T-cell (primary cell): ENCODE results near the gene RNF144A. TPM values are rescaled to one million over a fixed set of nuclear protein-coding genes. Genes with fewer than 3 reads are reported as not detected.
A peak's percentile ranks its signal among the peaks of the same experiment; 100 is the strongest.

Experiments used
- ATAC-seq, 4 experiments: fragments of 200-7000 bp in 3 of 4; fragments of 150-1000 bp in 1 of 4; cut with Tn5 transposase; replicated peaks in 1 of 4; 1 replicate in 3 of 4; 2 replicates in 1 of 4; pipeline ENCODE4 v1.10.0; 2021; ENCODE audit warnings: moderate library complexity in 3 of 4, mild to moderate bottlenecking in 2 of 4, moderate number of reproducible peaks in 1 of 4
- CTCF ChIA-PET, 2 donors: fragments of 300-600 bp; sonication (Branson Sonifier 250); formaldehyde crosslinking; loops; one replicate each; lab custom pipeline; 2022; ENCODE audit warnings: antibody characterized with exemption in 2 of 2; lab: Charles Lee
- POLR2A ChIA-PET, 2 donors: fragments of 300-600 bp; sonication (Branson Sonifier 250); formaldehyde crosslinking; loops; one replicate each; lab custom pipeline; 2022; ENCODE audit warnings: antibody characterized with exemption in 2 of 2; lab: Charles Lee
- DNase-seq, 35 experiments: peaks; one replicate each; pipeline versions ENCODE4 v3.0.0 to v3.0.0-alpha.2; 2013 to 2023
- H3K27ac ChIP-seq: one replicate; pipeline ENCODE4 v1.5.1; 2013; ENCODE audit warnings: low read length
- H3K27me3 ChIP-seq, 2 experiments: replicated peaks in 1 of 2; 1 replicate in 1 of 2; 2 replicates in 1 of 2; pipeline versions ENCODE4 v1.6.1 to v1.7.0; 2013; ENCODE audit warnings: low read length in 1 of 2, mixed read lengths in 1 of 2; ENCODE audit not compliant: control insufficient read depth in 2 of 2, insufficient read depth in 2 of 2; ENCODE audit errors: extremely low read depth in 1 of 2
- H3K36me3 ChIP-seq, 2 donors: 1 replicate in 1 of 2; 2 replicates in 1 of 2; pipeline versions ENCODE4 v1.6.1 to v1.7.0; 2013; ENCODE audit warnings: low read length in 1 of 2; ENCODE audit not compliant: control insufficient read depth in 2 of 2, insufficient read depth in 1 of 2; ENCODE audit errors: extremely low read depth in 1 of 2
- H3K4me1 ChIP-seq, 2 experiments: 1 replicate in 1 of 2; 2 replicates in 1 of 2; pipeline versions ENCODE4 v1.6.1 to v1.7.0; 2013; ENCODE audit warnings: low read length in 2 of 2, mixed read lengths in 1 of 2; ENCODE audit not compliant: insufficient read depth in 2 of 2, control insufficient read depth in 1 of 2; ENCODE audit errors: extremely low read depth in 1 of 2
- H3K4me3 ChIP-seq, 2 donors: 1 replicate in 1 of 2; 2 replicates in 1 of 2; pipeline versions ENCODE4 v1.5.1 to v1.7.0; 2013; ENCODE audit warnings: mild to moderate bottlenecking in 2 of 2, low read length in 1 of 2, moderate library complexity in 1 of 2; ENCODE audit not compliant: control insufficient read depth in 1 of 2; ENCODE audit errors: extremely low read depth in 1 of 2
- H3K9me3 ChIP-seq: 2 replicates; pipeline ENCODE4 v1.7.0; 2013
- H3K27ac Mint-ChIP-seq, 2 donors: one replicate each; pipeline ENCODE4 v1.8.0; 2020 to 2021; ENCODE audit warnings: mild to moderate bottlenecking in 2 of 2, mixed read lengths in 2 of 2
- H3K27me3 Mint-ChIP-seq, 2 donors: one replicate each; pipeline ENCODE4 v1.8.0; 2021 to 2022; ENCODE audit warnings: mixed read lengths in 2 of 2
- H3K36me3 Mint-ChIP-seq: one replicate; pipeline ENCODE4 v1.8.0; 2021; ENCODE audit warnings: mixed read lengths
- H3K4me1 Mint-ChIP-seq, 3 donors: one replicate each; pipeline ENCODE4 v1.8.0; 2020 to 2022; ENCODE audit warnings: mixed read lengths in 3 of 3, mild to moderate bottlenecking in 1 of 3
- H3K4me3 Mint-ChIP-seq, 3 donors: one replicate each; pipeline ENCODE4 v1.8.0; 2020 to 2022; ENCODE audit warnings: mild to moderate bottlenecking in 3 of 3, mixed read lengths in 3 of 3, moderate library complexity in 3 of 3
- H3K9me3 Mint-ChIP-seq, 3 donors: one replicate each; pipeline ENCODE4 v1.8.0; 2020 to 2022; ENCODE audit warnings: mixed read lengths in 3 of 3
- WGBS: methylation state at CpG from one replicate; pipeline ENCODE4 v1.1.5; 2013; ENCODE audit warnings: missing lambda C conversion rate; ENCODE audit not compliant: insufficient coverage; 5-methylcytosine and 5-hydroxymethylcytosine counted together
- total RNA-seq, 35 experiments: library from RNA in 6 of 35; stranded (reverse) in 6 of 35; fragments of 120-200 nt in 1 of 35; gene quantifications; one replicate each; pipeline versions ENCODE4 v1.2.1 to v1.2.4 and lab custom pipeline; 2013 to 2026

The RNF144A gene
- total RNA-seq, 5 donors from 2014 or later (not counting 1 experiment from before 2014, with no cell fraction given) = 46.3 to 93.1 (median 79.9) TPM

- Histone ChIP-seq H3K4me1 (no peaks in the 10 kb centered on the region), H3K27me3 (no peaks in the 10 kb centered on the region), H3K36me3 (peaks cover 7 to 8% of the 10 kb centered on the region in 2 donors), H3K9me3 (no peaks in the 10 kb centered on the region), H3K4me3 (no peak overlapping the region), H3K27ac (no peak overlapping the region)
- Mint-ChIP-seq H3K27me3 (no peaks in the 10 kb centered on the region), H3K27ac (peak overlapping the region in 1 of 2 donors; percentile 25), H3K36me3 (peaks cover 48% of the 10 kb centered on the region), H3K9me3 (peaks cover 0 to 4% (median 0%) of the 10 kb centered on the region in 3 donors), H3K4me1 (peaks cover 35 to 40% (median 39%) of the 10 kb centered on the region in 3 donors), H3K4me3 (no peak overlapping the region)
- DNase-seq (no peak), ATAC-seq (no peak)
- ChIA-PET CTCF (interaction anchor here in 1 of 2 donors (0.7 kb wide), 1 partner anchor 68 kb away, joined by 3 read pairs; no protein-coding TSS in a partner anchor), POLR2A (no interaction called here)
- 87% methylated on average over 2 of the region's 3 CpGs for WGBS
Observed at GRCh38 chr2:6978991-6979390, 61.8 kb downstream of the RNF144A start.

- H3K27me3 ChIP-seq = no peaks in the 10 kb centered on the region
- ATAC-seq (no peak), DNase-seq (no peak)
- POLR2A ChIA-PET = interaction anchor here in 1 of 2 donors (0.6 kb wide), 1 partner anchor 95 kb away, joined by 3 read pairs; no protein-coding TSS in a partner anchor
- peaks cover 0 to 4% (median 0%) of the 10 kb centered on the region in 3 donors for H3K9me3 Mint-ChIP-seq
- H3K36me3 ChIP-seq = peaks cover 2 to 4% of the 10 kb centered on the region in 2 donors
- no CpG with 5 or more reads among the region's 5 CpGs for WGBS
- no peak overlapping the region for H3K4me3 Mint-ChIP-seq
- H3K27ac ChIP-seq = no peak overlapping the region
- H3K9me3 ChIP-seq = no peaks in the 10 kb centered on the region
- peaks cover 2 to 4% of the 10 kb centered on the region in 2 experiments for H3K4me1 ChIP-seq
- H3K27me3 Mint-ChIP-seq = no peaks in the 10 kb centered on the region
- no peak overlapping the region for H3K27ac Mint-ChIP-seq
- peaks cover 53% of the 10 kb centered on the region for H3K36me3 Mint-ChIP-seq
- peaks cover 55 to 64% (median 60%) of the 10 kb centered on the region in 3 donors for H3K4me1 Mint-ChIP-seq
- no peak overlapping the region for H3K4me3 ChIP-seq
- CTCF ChIA-PET = no interaction called here
Observed at GRCh38 chr2:6982449-6982848, 65.2 kb downstream of the RNF144A start.

- H3K27ac ChIP-seq = no peak overlapping the region
- H3K36me3 Mint-ChIP-seq = peaks cover 50% of the 10 kb centered on the region
- POLR2A ChIA-PET = interaction anchor here (0.5 to 0.6 kb wide), 2 partner anchors 9 to 95 kb away, joined by 3 read pairs; no protein-coding TSS in a partner anchor
Observed at GRCh38 chr2:6982934-6983589, 65.8 kb downstream of the RNF144A start.

GRCh38 chr2:6986301-6986911, 69.2 kb downstream of the RNF144A start:
- H3K4me3 Mint-ChIP-seq = no peak overlapping the region
- no peak overlapping the region for H3K4me3 ChIP-seq
- POLR2A ChIA-PET = interaction anchor here in 1 of 2 donors (0.5 kb wide), 1 partner anchor 161 kb away, joined by 3 read pairs; no protein-coding TSS in a partner anchor
- DNase-seq = no peak
- H3K4me1 ChIP-seq = peaks cover 2 to 4% of the 10 kb centered on the region in 2 experiments
- no peaks in the 10 kb centered on the region for H3K27me3 ChIP-seq
- H3K27ac ChIP-seq = no peak overlapping the region
- H3K36me3 ChIP-seq = peaks cover 0 to 6% of the 10 kb centered on the region in 2 donors
- no peak overlapping the region for H3K27ac Mint-ChIP-seq
- H3K4me1 Mint-ChIP-seq = peaks cover 41 to 71% (median 48%) of the 10 kb centered on the region in 3 donors
- no CpG with 5 or more reads among the region's 3 CpGs for WGBS
- CTCF ChIA-PET = no interaction called here
- H3K9me3 Mint-ChIP-seq = peaks cover 0 to 2% (median 0%) of the 10 kb centered on the region in 3 donors
- no peaks in the 10 kb centered on the region for H3K27me3 Mint-ChIP-seq
- no peaks in the 10 kb centered on the region for H3K9me3 ChIP-seq
- no peak for ATAC-seq
- H3K36me3 Mint-ChIP-seq = peaks cover 51% of the 10 kb centered on the region

More at GRCh38 chr2:6982934-6983589, 65.8 kb downstream of the RNF144A start:
- Mint-ChIP-seq H3K4me3 (no peak overlapping the region), H3K27me3 (no peaks in the 10 kb centered on the region), H3K9me3 (peaks cover 0 to 4% (median 0%) of the 10 kb centered on the region in 3 donors), H3K27ac (peak overlapping the region in 1 of 2 donors; percentile 28), H3K4me1 (peaks cover 54 to 70% (median 57%) of the 10 kb centered on the region in 3 donors)
- ATAC-seq = no peak
- H3K4me1 ChIP-seq = peaks cover 2 to 4% of the 10 kb centered on the region in 2 experiments
- H3K9me3 ChIP-seq = no peaks in the 10 kb centered on the region
- WGBS = 88% methylated on average over 3 of the region's 6 CpGs
- peaks cover 2 to 4% of the 10 kb centered on the region in 2 donors for H3K36me3 ChIP-seq
- no peak overlapping the region for H3K4me3 ChIP-seq
- no peaks in the 10 kb centered on the region for H3K27me3 ChIP-seq
- DNase-seq = no peak
- CTCF ChIA-PET = no interaction called here

- Histone ChIP-seq H3K36me3 (peaks cover 0 to 7% of the 10 kb centered on the region in 2 donors), H3K4me1 (peaks cover 2 to 4% of the 10 kb centered on the region in 2 experiments), H3K4me3 (no peak overlapping the region), H3K27me3 (no peaks in the 10 kb centered on the region), H3K9me3 (no peaks in the 10 kb centered on the region), H3K27ac (no peak overlapping the region)
- CTCF ChIA-PET = no interaction called here
- POLR2A ChIA-PET = no interaction called here
- Mint-ChIP-seq H3K9me3 (no peaks in the 10 kb centered on the region), H3K36me3 (peaks cover 50% of the 10 kb centered on the region), H3K4me3 (no peak overlapping the region), H3K27ac (peak overlapping the region in 1 of 2 donors; percentile 26), H3K27me3 (no peaks in the 10 kb centered on the region), H3K4me1 (peaks cover 37 to 66% (median 44%) of the 10 kb centered on the region in 3 donors)
- ATAC-seq = no peak
- 95% methylated on average over 7 of the region's 12 CpGs for WGBS
- DNase-seq = no peak
Observed at GRCh38 chr2:6986912-6987361, 69.7 kb downstream of the RNF144A start.

- H3K27me3 ChIP-seq = no peaks in the 10 kb centered on the region
- ChIA-PET POLR2A (no interaction called here), CTCF (no interaction called here)
- Mint-ChIP-seq H3K27ac (no peak overlapping the region), H3K9me3 (no peaks in the 10 kb centered on the region), H3K4me1 (peaks cover 14 to 44% (median 21%) of the 10 kb centered on the region in 3 donors), H3K36me3 (peaks cover 42% of the 10 kb centered on the region), H3K27me3 (no peaks in the 10 kb centered on the region), H3K4me3 (no peak overlapping the region)
- H3K4me1 ChIP-seq = peaks cover 2 to 4% of the 10 kb centered on the region in 2 experiments
- no peak overlapping the region for H3K4me3 ChIP-seq
- no peaks in the 10 kb centered on the region for H3K9me3 ChIP-seq
- ATAC-seq (no peak), DNase-seq (no peak)
- H3K27ac ChIP-seq = no peak overlapping the region
- no CpG with 5 or more reads among the region's 3 CpGs for WGBS
- H3K36me3 ChIP-seq = peaks cover 6 to 7% of the 10 kb centered on the region in 2 donors
Observed at GRCh38 chr2:6990871-6991270, 73.7 kb downstream of the RNF144A start.
